GM12872 (cell line): ENCODE measurements around the gene HMGN4.

ENCODE experiments used
- TF ChIP-seq, protein P1 (sequence below): IDR thresholded peaks from 3 replicates; pipeline ENCODE4 v1.5.1; 2011; ENCODE audit warnings: low read depth, mild to moderate bottlenecking, low read length, moderate library complexity; ENCODE audit not compliant: insufficient read depth

Gene HMGN4

DNA sequence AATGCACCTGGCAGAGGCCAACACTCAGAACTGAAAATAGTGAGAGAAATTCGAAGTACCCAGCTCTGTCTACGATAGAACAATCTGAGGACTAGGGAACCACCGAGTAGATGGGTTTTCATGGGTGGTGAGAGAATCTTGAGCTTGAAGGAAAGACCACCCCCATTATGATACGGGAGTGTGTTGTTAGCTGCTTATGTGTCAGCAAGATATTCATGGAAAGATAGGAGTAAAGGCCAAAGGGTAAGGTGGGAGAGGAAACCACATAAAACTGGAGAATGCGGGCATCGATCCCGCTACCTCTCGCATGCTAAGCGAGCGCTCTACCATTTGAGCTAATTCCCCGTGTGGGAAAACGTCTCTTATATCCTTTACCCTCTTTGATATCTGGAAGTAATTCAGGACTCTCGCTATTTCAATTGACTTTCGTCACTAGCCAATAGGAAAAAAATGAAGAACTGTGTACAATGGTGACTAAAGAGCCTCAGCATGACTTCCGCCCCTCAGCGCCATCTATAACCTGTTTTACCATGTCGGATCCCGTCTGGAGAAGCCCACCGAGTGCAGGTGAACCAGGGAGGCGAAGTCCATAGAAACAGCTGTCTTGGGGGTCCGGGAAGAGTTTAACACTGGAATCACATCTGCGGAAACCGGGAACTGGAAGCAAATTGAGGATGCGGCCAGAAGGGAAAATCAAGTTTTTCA is 33.6 kb downstream of the HMGN4 start:
- TF ChIP-seq, protein P1, sequence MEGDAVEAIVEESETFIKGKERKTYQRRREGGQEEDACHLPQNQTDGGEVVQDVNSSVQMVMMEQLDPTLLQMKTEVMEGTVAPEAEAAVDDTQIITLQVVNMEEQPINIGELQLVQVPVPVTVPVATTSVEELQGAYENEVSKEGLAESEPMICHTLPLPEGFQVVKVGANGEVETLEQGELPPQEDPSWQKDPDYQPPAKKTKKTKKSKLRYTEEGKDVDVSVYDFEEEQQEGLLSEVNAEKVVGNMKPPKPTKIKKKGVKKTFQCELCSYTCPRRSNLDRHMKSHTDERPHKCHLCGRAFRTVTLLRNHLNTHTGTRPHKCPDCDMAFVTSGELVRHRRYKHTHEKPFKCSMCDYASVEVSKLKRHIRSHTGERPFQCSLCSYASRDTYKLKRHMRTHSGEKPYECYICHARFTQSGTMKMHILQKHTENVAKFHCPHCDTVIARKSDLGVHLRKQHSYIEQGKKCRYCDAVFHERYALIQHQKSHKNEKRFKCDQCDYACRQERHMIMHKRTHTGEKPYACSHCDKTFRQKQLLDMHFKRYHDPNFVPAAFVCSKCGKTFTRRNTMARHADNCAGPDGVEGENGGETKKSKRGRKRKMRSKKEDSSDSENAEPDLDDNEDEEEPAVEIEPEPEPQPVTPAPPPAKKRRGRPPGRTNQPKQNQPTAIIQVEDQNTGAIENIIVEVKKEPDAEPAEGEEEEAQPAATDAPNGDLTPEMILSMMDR: no peak

DNA sequence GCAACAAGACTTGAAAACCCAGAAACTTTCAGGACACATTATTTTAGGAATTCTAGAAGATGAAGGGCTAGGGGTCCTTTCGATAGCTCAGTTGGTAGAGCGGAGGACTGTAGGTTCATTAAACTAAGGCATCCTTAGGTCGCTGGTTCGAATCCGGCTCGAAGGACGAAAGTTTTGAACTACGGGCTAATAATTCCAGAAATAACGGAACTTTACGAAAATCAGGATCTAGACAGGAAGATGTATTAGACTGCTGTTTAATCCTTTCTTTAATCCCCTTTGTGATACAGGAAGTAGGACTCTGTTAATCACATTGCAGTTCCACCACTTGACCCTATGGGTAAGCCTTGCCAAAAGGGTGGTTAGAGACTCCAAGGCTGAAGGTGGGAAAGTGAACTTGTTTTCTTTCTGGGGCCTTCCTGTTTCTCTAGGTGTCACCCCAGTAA is 37.4 kb downstream of the HMGN4 start:
- TF ChIP-seq, protein P1: no peak

DNA sequence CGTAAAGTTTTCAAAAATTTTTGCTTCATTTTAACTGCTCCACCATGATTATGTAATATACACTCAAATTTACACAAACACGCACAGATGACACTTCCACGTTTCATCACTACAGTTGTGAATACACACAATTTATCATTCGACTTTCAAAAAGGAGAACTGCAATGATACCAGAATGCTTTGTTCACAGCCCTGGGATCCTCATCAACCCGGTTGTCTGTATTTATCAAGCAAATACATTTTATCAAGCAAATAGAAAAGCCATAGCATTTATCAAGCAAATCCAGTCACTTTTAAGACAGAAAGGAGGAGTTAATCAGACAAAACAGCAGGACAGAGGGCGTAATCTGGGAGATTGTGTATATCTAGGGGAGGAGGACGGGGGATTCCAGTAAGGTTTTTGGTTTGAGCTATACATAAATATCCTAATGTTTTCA is 38.3 kb downstream of the HMGN4 start:
- TF ChIP-seq, protein P1: no peak

DNA sequence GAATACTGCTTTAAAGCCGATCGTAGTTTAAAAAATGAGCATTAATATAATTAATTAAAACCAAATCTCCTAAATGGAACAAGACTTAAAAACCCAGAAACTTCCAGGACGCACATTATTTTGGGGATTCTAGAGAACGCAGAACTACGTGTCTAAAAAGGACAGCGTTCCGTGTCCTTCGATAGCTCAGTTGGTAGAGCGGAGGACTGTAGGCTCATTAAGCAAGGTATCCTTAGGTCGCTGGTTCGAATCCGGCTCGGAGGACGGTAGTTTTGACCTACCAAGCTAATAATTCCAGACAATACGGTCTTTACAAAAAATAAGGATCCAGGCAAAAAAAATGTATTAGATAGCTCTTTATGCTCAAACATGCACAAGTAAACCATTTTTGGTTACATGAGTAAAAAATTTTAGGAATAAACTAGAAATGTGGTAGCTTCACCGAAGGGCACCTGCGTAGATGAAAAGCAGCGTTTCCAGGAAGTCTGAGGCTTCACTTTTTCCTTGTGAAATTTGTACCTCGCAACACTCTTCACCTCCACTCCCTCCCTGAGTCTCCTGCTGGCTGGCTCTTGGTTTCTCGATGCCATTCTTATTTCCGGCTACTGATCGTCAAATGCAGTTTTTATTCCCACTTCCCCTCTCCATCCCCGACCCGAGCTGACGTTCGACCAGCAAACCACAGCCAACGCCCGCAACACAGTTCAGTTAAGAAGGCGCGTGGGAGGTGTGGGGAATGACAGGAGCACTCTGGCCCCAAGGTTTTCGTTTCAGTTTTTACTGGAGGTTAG is 39.0 kb downstream of the HMGN4 start:
- TF ChIP-seq, protein P1: no peak

DNA sequence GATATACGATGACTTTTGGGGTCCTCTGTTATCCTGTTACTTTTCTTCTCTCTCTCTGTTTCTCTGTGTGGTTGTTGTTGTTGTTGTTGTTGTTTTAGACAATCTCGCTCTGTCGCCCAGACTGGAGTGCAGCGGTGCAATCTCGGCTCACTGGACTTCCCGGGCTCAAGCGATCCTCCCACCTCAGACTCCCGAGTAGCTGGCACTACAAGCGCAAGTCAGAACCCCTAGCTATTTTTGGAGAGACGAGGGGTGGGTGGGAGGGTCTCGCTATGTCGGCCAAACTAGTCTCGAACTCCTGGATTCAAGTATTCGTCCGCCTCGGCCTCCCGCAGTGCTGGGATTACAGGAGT is 39.5 kb downstream of the HMGN4 start:
- TF ChIP-seq, protein P1: no peak

DNA sequence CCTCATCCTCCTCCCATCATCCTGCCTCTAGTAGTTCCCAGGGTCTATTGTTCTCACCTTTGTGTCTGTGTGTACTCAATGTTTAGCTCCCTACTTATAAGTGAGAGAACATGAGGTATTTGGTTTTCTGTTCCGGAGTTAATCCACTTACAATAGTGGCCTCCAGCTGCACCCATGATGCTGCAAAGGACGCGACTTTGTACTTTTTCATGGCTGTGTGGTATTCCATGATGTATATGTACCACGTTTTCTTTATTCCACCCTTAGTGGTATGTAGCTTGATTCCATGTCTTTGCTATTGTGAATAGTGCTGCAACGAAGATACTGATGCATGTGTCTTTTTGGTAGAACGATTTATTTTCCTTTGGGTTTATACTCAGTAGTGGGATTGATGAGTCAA is 40.1 kb downstream of the HMGN4 start:
- TF ChIP-seq, protein P1: no peak

DNA sequence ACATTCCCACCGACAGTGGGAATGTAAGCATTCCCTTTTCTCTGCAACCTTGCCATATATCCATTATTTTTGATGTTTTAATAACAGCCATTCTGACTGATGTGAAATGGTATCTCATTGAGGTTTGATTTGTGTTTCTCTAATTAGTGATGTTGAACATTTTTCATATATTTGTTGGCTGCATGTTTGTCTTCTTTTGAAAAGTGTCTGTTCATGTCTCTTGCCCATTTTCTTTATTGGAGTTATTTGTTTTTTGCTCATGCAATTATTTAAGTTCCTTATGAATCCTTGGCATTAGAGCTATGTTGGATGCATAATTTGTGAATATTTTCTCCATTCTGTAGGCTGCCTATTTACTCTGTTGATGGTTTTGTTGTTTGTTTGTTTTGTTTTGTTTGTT is 40.6 kb downstream of the HMGN4 start:
- TF ChIP-seq, protein P1: no peak
